ENCODE measurements around the gene LUZP1.

DNA sequence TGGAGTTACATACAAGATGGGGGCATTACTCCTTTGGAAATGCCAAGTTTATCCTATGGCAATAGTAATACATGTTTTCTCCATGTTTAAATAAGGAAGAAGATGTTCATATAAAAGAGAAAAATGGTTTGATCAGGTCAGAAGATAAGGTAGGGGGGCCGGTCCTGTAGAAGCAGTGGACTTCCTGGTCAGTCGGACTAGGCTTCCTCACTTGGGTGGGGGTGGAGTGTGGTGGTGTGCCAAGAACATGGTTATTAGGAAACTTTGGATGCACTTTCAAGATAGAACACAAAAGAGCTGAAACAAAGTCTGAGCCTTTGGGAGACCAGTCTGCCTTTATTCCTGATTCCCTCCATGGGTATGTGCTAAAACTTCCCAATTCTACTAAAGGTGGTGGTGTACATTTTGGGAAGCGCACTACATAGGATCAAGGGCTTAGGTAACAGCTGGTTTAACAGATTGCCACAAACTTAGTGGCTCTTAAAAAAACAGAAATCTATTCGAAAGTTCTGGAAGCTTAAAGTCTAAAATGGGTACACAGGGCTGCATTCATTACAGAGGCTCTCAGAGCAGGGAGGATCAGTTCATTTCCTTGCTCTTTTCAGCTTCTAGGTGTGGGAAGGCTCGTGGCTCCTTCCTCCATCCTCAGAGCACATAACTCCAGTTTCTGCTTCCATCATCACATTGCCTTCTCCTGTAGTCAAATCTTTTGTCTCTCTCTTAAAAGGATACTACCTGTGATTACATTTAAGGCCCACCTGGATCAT is 84.8 kb downstream of the LUZP1 start:
- TF ChIP-seq CTCF (IDR thresholded peaks at IDR 0.05) (no peak), POLR2A (IDR thresholded peaks at IDR 0.05) (no peak)
